8988T (cell line): ENCODE data around the gene RCOR2.
"Not testable (repeated sequence)": the region's sequence is repeated elsewhere in the genome, so short reads cannot be mapped to it uniquely, and the experiment has no call there.

Experiments used
- DNase-seq: peaks from one replicate; pipeline ENCODE4 v3.0.0; 2011

Gene RCOR2

GRCh38 chr11:63916837-63917691 is at the start of gene RCOR2:
TSS of gene RCOR2 (minus strand) at chr11:63917164. CDS start at chr11:63916456, 708 bp downstream.
- DNase-seq, result peak; percentile 100

GRCh38 chr11:63966444-63966843 is 49.5 kb upstream of the RCOR2 start:
- no peak for DNase-seq

GRCh38 chr11:63963895-63964294 is 46.9 kb upstream of the RCOR2 start:
- not testable (repeated sequence) for DNase-seq

GRCh38 chr11:63961608-63962412 is 44.8 kb upstream of the RCOR2 start:
- peak; percentile 23 for DNase-seq

GRCh38 chr11:63958008-63958407 is 41.0 kb upstream of the RCOR2 start:
- DNase-seq, result no peak

- DNase-seq, result no peak
These were observed 35.6 kb upstream of the RCOR2 start for GRCh38 chr11:63952570-63952969.

- DNase-seq, result no peak
These were observed 35.0 kb upstream of the RCOR2 start for GRCh38 chr11:63951779-63952536.

- DNase-seq, result peak; percentile 87
These were observed 28.7 kb upstream of the RCOR2 start for GRCh38 chr11:63945477-63946163.

- DNase-seq, result no peak
These were observed 28.0 kb upstream of the RCOR2 start for GRCh38 chr11:63944987-63945386.

GRCh38 chr11:63942803-63943202 is 25.8 kb upstream of the RCOR2 start:
- no peak for DNase-seq

GRCh38 chr11:63941901-63942300 is 24.9 kb upstream of the RCOR2 start:
- no peak for DNase-seq

- no peak for DNase-seq
These were observed 23.8 kb upstream of the RCOR2 start for GRCh38 chr11:63940786-63941185.

GRCh38 chr11:63939397-63939891 is 22.5 kb upstream of the RCOR2 start:
- no peak for DNase-seq

- peak; percentile 98 for DNase-seq
These were observed 21.8 kb upstream of the RCOR2 start, which contains the start of gene NAA40 for GRCh38 chr11:63938479-63939396. TSS of gene NAA40 (plus strand) at chr11:63939002. CDS start at chr11:63939097, 95 bp downstream.

GRCh38 chr11:63937713-63938478 is 20.9 kb upstream of the RCOR2 start:
- peak; percentile 82 for DNase-seq

- DNase-seq, result no peak
These were observed 16.5 kb upstream of the RCOR2 start for GRCh38 chr11:63933459-63933858.

GRCh38 chr11:63931876-63932275 is 14.9 kb upstream of the RCOR2 start:
- DNase-seq, result no peak

- no peak for DNase-seq
These were observed 14.1 kb upstream of the RCOR2 start for GRCh38 chr11:63931045-63931444.

- no peak for DNase-seq
These were observed 12.7 kb upstream of the RCOR2 start for GRCh38 chr11:63929616-63930015.

GRCh38 chr11:63923319-63923718 is 6.4 kb upstream of the RCOR2 start:
- no peak for DNase-seq
